GM18499 (cell line): ENCODE results near the gene PTPRD.

Experiments
- ATAC-seq: cut with Tn5 transposase; IDR thresholded peaks from one replicate; pipeline ENCODE4 v1.9.1; 2021; ENCODE audit warnings: moderate number of reproducible peaks; ENCODE audit not compliant: insufficient read depth, unreplicated experiment

The PTPRD gene

GRCh38 chr9:9283159-9283986 is 1329.4 kb downstream of the PTPRD start:
- no peak for ATAC-seq

- ATAC-seq: no peak
Observed at GRCh38 chr9:9275601-9276000, 1337.2 kb downstream of the PTPRD start.

GRCh38 chr9:9257999-9258498 is 1354.8 kb downstream of the PTPRD start:
- no peak for ATAC-seq

- no peak for ATAC-seq
Observed at GRCh38 chr9:9246726-9247125, 1366.1 kb downstream of the PTPRD start.

GRCh38 chr9:9231946-9232345 is 1380.9 kb downstream of the PTPRD start:
- ATAC-seq: no peak

GRCh38 chr9:9229269-9229668 is 1383.5 kb downstream of the PTPRD start:
- no peak for ATAC-seq

- no peak for ATAC-seq
Observed at GRCh38 chr9:9223175-9223574, 1389.6 kb downstream of the PTPRD start.

GRCh38 chr9:9222730-9223129 is 1390.1 kb downstream of the PTPRD start:
- no peak for ATAC-seq

- no peak for ATAC-seq
Observed at GRCh38 chr9:9216934-9217333, 1395.9 kb downstream of the PTPRD start.

- ATAC-seq: no peak
Observed at GRCh38 chr9:9215050-9215449, 1397.8 kb downstream of the PTPRD start.

- no peak for ATAC-seq
Observed at GRCh38 chr9:9214066-9214465, 1398.7 kb downstream of the PTPRD start.

- no peak for ATAC-seq
Observed at GRCh38 chr9:9212963-9213362, 1399.8 kb downstream of the PTPRD start.

- no peak for ATAC-seq
Observed at GRCh38 chr9:9202276-9202675, 1410.5 kb downstream of the PTPRD start.

GRCh38 chr9:9186086-9186485 is 1426.7 kb downstream of the PTPRD start:
- no peak for ATAC-seq

GRCh38 chr9:9182431-9182830 is 1430.4 kb downstream of the PTPRD start:
- ATAC-seq: no peak

GRCh38 chr9:9177081-9177480 is 1435.7 kb downstream of the PTPRD start:
- ATAC-seq: no peak

- no peak for ATAC-seq
Observed at GRCh38 chr9:9174358-9174757, 1438.4 kb downstream of the PTPRD start.

- ATAC-seq: no peak
Observed at GRCh38 chr9:9173264-9173663, 1439.5 kb downstream of the PTPRD start.

- no peak for ATAC-seq
Observed at GRCh38 chr9:9170439-9171134, 1442.2 kb downstream of the PTPRD start.

GRCh38 chr9:9142001-9142400 is 1470.8 kb downstream of the PTPRD start:
- no peak for ATAC-seq

GRCh38 chr9:9133526-9133925 is 1479.3 kb downstream of the PTPRD start:
- ATAC-seq: no peak

- no peak for ATAC-seq
Observed at GRCh38 chr9:9124616-9125015, 1488.2 kb downstream of the PTPRD start.
